ENCODE data around the gene TAGLN. TPM values are rescaled to one million over a fixed set of nuclear protein-coding genes. Genes with fewer than 3 reads are reported as not detected.
A peak's percentile ranks its signal among the peaks of the same experiment; 100 is the strongest.

The TAGLN gene
- polyA plus RNA-seq, 3 donors, result 115 to 160 (median 145) TPM

GRCh38 chr11:117220999-117221774, 22.0 kb downstream of the TAGLN start:
- DNase-seq (ENCODE audit: extremely low read depth in 1 of 11, low read depth in 9 of 11, low spot score in 4 of 11), result no peak

- no peak for DNase-seq (ENCODE audit: extremely low read depth in 1 of 11, low read depth in 9 of 11, low spot score in 4 of 11)
These were observed 22.8 kb downstream of the TAGLN start for GRCh38 chr11:117221775-117222517.

GRCh38 chr11:117222991-117223740, 24.0 kb downstream of the TAGLN start:
- DNase-seq (ENCODE audit: extremely low read depth in 1 of 11, low read depth in 9 of 11, low spot score in 4 of 11), result no peak

GRCh38 chr11:117223741-117224689, 24.8 kb downstream of the TAGLN start:
- no peak for DNase-seq (ENCODE audit: extremely low read depth in 1 of 11, low read depth in 9 of 11, low spot score in 4 of 11)

- DNase-seq (ENCODE audit: extremely low read depth in 1 of 11, low read depth in 9 of 11, low spot score in 4 of 11), result no peak
These were observed 26.5 kb downstream of the TAGLN start for GRCh38 chr11:117225553-117226170.

GRCh38 chr11:117226388-117227385, 27.5 kb downstream of the TAGLN start:
- peak; percentile 53 to 82 (median 74) for DNase-seq (ENCODE audit: extremely low read depth in 1 of 11, low read depth in 9 of 11, low spot score in 4 of 11)

GRCh38 chr11:117228091-117228490, 28.9 kb downstream of the TAGLN start:
- no peak for DNase-seq (ENCODE audit: extremely low read depth in 1 of 11, low read depth in 9 of 11, low spot score in 4 of 11)

GRCh38 chr11:117229411-117229810, 30.2 kb downstream of the TAGLN start:
- DNase-seq (ENCODE audit: extremely low read depth in 1 of 11, low read depth in 9 of 11, low spot score in 4 of 11), result no peak

- no peak for DNase-seq (ENCODE audit: extremely low read depth in 1 of 11, low read depth in 9 of 11, low spot score in 4 of 11)
These were observed 30.7 kb downstream of the TAGLN start for GRCh38 chr11:117229931-117230285.

GRCh38 chr11:117230286-117230961, 31.3 kb downstream of the TAGLN start:
- DNase-seq (ENCODE audit: extremely low read depth in 1 of 11, low read depth in 9 of 11, low spot score in 4 of 11), result no peak

GRCh38 chr11:117230999-117231841, 32.0 kb downstream of the TAGLN start:
- no peak for DNase-seq (ENCODE audit: extremely low read depth in 1 of 11, low read depth in 9 of 11, low spot score in 4 of 11)

- peak in 1 of 11 donors; percentile 50 for DNase-seq (ENCODE audit: extremely low read depth in 1 of 11, low read depth in 9 of 11, low spot score in 4 of 11)
These were observed 32.6 kb downstream of the TAGLN start, which contains the start of gene PCSK7 for GRCh38 chr11:117231842-117232091. TSS of gene PCSK7 (minus strand) at chr11:117232073. CDS start at chr11:117229844, 2,229 bp downstream.

- peak; percentile 57 to 84 (median 77) for DNase-seq (ENCODE audit: extremely low read depth in 1 of 11, low read depth in 9 of 11, low spot score in 4 of 11)
These were observed 33.1 kb downstream of the TAGLN start, which contains the start of gene RNF214 for GRCh38 chr11:117232092-117232878. TSS of gene RNF214 (plus strand) at chr11:117232671. CDS start at chr11:117234273, 1,602 bp downstream.

- DNase-seq (ENCODE audit: extremely low read depth in 1 of 11, low read depth in 9 of 11, low spot score in 4 of 11), result no peak
These were observed 33.8 kb downstream of the TAGLN start for GRCh38 chr11:117232911-117233409.

GRCh38 chr11:117238221-117238620, 39.1 kb downstream of the TAGLN start:
- no peak for DNase-seq (ENCODE audit: extremely low read depth in 1 of 11, low read depth in 9 of 11, low spot score in 4 of 11)

Data from renal cortex interstitium (tissue), 11 donors.